ENCODE results near the gene KIF3A.

Gene KIF3A

GRCh38 chr5:132780577-132780976, 43.2 kb upstream of the KIF3A start:
- no peak for TF ChIP-seq CTCF (IDR thresholded peaks at IDR 0.05; ENCODE audit: extremely low read depth, insufficient read depth, missing control alignments)
- in situ Hi-C loops (cut with MboI; ENCODE audit: low pct_unique_long_range_greater_than_20kb, low sequenced_read_pairs, unreplicated experiment): no loop called here
- DNase-seq (ENCODE audit: low spot score): no peak

GRCh38 chr5:132779961-132780360, 42.6 kb upstream of the KIF3A start:
- no peak for DNase-seq (ENCODE audit: low spot score)
- no peak for TF ChIP-seq CTCF (IDR thresholded peaks at IDR 0.05; ENCODE audit: extremely low read depth, insufficient read depth, missing control alignments)
- in situ Hi-C loops (cut with MboI; ENCODE audit: low pct_unique_long_range_greater_than_20kb, low sequenced_read_pairs, unreplicated experiment): no loop called here

- no peak for DNase-seq (ENCODE audit: low spot score)
- in situ Hi-C loops (cut with MboI; ENCODE audit: low pct_unique_long_range_greater_than_20kb, low sequenced_read_pairs, unreplicated experiment): no loop called here
- TF ChIP-seq CTCF (IDR thresholded peaks at IDR 0.05; ENCODE audit: extremely low read depth, insufficient read depth, missing control alignments): no peak
Observed at GRCh38 chr5:132778856-132779255, 41.5 kb upstream of the KIF3A start.

- TF ChIP-seq CTCF (IDR thresholded peaks at IDR 0.05; ENCODE audit: extremely low read depth, insufficient read depth, missing control alignments): no peak
- no peak for DNase-seq (ENCODE audit: low spot score)
- in situ Hi-C loops (cut with MboI; ENCODE audit: low pct_unique_long_range_greater_than_20kb, low sequenced_read_pairs, unreplicated experiment): no loop called here
Observed at GRCh38 chr5:132778129-132778528, 40.8 kb upstream of the KIF3A start.

GRCh38 chr5:132777209-132778069, 40.1 kb upstream of the KIF3A start, which contains the start of gene SEPTIN8:
Gene SEPTIN8 (minus strand): TSS chr5:132777239. CDS start chr5:132777137, 102 bp downstream.
- DNase-seq (ENCODE audit: low spot score): peak; percentile 90
- TF ChIP-seq CTCF (IDR thresholded peaks at IDR 0.05; ENCODE audit: extremely low read depth, insufficient read depth, missing control alignments): no peak
- in situ Hi-C loops (cut with MboI; ENCODE audit: low pct_unique_long_range_greater_than_20kb, low sequenced_read_pairs, unreplicated experiment): no loop called here

GRCh38 chr5:132776938-132777208, 39.5 kb upstream of the KIF3A start:
- DNase-seq (ENCODE audit: low spot score): no peak
- no peak for TF ChIP-seq CTCF (IDR thresholded peaks at IDR 0.05; ENCODE audit: extremely low read depth, insufficient read depth, missing control alignments)

More at GRCh38 chr5:132776938-132777208, 39.5 kb upstream of the KIF3A start:
- in situ Hi-C loops (cut with MboI; ENCODE audit: low pct_unique_long_range_greater_than_20kb, low sequenced_read_pairs, unreplicated experiment): no loop called here
